Measurements from ENCODE around the gene EIF4A2. TPM values are rescaled to one million over a fixed set of nuclear protein-coding genes. Genes with fewer than 3 reads are reported as not detected.

Gene EIF4A2
- polyA plus RNA-seq, 1 of the 3 experiments (the other 2 are of a cell fraction): 270 TPM

DNA sequence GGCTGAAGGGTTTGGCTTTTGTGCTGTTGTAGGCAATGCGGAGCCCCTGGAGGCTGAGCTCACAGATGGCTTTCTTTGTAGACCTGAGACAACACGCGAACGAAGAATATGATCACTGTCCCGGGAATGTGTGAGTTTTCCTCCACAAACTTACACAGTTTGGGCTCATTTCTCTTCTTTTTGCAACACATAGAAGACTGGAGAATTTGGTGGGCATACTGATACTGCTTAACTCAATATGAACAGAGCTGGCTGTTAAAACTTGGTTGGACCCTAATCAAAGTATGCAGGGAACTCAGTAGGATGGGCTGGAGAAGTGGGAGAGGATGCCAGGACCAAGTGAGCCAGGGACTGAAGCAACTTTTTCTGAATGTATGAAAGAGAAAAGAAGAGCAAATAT is 35.1 kb downstream of the EIF4A2 start:
- ChIA-PET POLR2A (interaction anchor here (1.5 kb wide), 1 partner anchor 35 kb away, joined by 7 read pairs; the partner anchor contains the start of gene EIF4A2), CTCF (interaction anchor here (0.6 to 9.2 kb wide), 3 partner anchors 14 to 202 kb away, joined by 3 to 119 read pairs (median 3); partner anchors contain the start of gene AHSG)
- Histone ChIP-seq H3K9ac (no peak overlapping the region), H3K9me2 (no peaks in the 10 kb centered on the region), H4K20me1 (ENCODE audit: insufficient read depth) (no peaks in the 10 kb centered on the region), H3K9me3 (no peaks in the 10 kb centered on the region), H3K4me3 (ENCODE audit: low read depth in 2 of 2, low read length in 1 of 2) (no peak overlapping the region), H3K4me2 (no peak overlapping the region), H3K27me3 (ENCODE audit: insufficient read depth) (no peaks in the 10 kb centered on the region), H2AFZ (ENCODE audit: low read depth) (no peak overlapping the region), H3K79me2 (ENCODE audit: insufficient read depth) (no peaks in the 10 kb centered on the region), H3K36me3 (replicated peaks in 1 of 2; ENCODE audit: control insufficient read depth in 1 of 2, insufficient read depth in 2 of 2, low read length in 1 of 2) (no peaks in the 10 kb centered on the region), H3K27ac (ENCODE audit: low read depth in 2 of 2, low read length in 1 of 2) (no peak overlapping the region), H3K4me1 (ENCODE audit: control insufficient read depth in 1 of 2, insufficient read depth in 2 of 2, low read depth in 1 of 2, low read length in 1 of 2) (no peaks in the 10 kb centered on the region), H3F3A (replicated peaks; ENCODE audit: insufficient read depth) (peaks cover 10% of the 10 kb centered on the region)
- 94% methylated on average over 5 of the region's 5 CpGs for WGBS (ENCODE audit: low lambda C conversion rate)
- TF ChIP-seq, protein P1, sequence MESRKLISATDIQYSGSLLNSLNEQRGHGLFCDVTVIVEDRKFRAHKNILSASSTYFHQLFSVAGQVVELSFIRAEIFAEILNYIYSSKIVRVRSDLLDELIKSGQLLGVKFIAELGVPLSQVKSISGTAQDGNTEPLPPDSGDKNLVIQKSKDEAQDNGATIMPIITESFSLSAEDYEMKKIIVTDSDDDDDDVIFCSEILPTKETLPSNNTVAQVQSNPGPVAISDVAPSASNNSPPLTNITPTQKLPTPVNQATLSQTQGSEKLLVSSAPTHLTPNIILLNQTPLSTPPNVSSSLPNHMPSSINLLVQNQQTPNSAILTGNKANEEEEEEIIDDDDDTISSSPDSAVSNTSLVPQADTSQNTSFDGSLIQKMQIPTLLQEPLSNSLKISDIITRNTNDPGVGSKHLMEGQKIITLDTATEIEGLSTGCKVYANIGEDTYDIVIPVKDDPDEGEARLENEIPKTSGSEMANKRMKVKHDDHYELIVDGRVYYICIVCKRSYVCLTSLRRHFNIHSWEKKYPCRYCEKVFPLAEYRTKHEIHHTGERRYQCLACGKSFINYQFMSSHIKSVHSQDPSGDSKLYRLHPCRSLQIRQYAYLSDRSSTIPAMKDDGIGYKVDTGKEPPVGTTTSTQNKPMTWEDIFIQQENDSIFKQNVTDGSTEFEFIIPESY (IDR thresholded peaks at IDR 0.05; ENCODE audit: borderline replicate concordance, low read depth): no peak
- TF ChIP-seq RFX5 (IDR thresholded peaks at IDR 0.05; ENCODE audit: low read length) (no peak), EP300 (IDR thresholded peaks at IDR 0.05; ENCODE audit: borderline replicate concordance in 1 of 2, low read depth in 1 of 2, low read length in 1 of 2) (no peak), CHD2 (IDR thresholded peaks at IDR 0.05; ENCODE audit: low read length, partially characterized antibody) (no peak), GATA2 (CRISPR knock-in tag; IDR thresholded peaks at IDR 0.05) (no peak), YY1 (IDR thresholded peaks at IDR 0.05; ENCODE audit: low read depth) (no peak), MEF2A (IDR thresholded peaks at IDR 0.05; ENCODE audit: borderline replicate concordance, low read depth) (no peak), POLR2AphosphoS5 (IDR thresholded peaks at IDR 0.05; ENCODE audit: low read depth, low read length) (no peak), PBX3 (IDR thresholded peaks at IDR 0.05) (no peak), REST (IDR thresholded peaks at IDR 0.05; ENCODE audit: low read depth, low read length) (no peak), USF2 (IDR thresholded peaks at IDR 0.05; ENCODE audit: borderline replicate concordance, low read depth, low read length) (no peak)
- TF ChIP-seq, protein P2, sequence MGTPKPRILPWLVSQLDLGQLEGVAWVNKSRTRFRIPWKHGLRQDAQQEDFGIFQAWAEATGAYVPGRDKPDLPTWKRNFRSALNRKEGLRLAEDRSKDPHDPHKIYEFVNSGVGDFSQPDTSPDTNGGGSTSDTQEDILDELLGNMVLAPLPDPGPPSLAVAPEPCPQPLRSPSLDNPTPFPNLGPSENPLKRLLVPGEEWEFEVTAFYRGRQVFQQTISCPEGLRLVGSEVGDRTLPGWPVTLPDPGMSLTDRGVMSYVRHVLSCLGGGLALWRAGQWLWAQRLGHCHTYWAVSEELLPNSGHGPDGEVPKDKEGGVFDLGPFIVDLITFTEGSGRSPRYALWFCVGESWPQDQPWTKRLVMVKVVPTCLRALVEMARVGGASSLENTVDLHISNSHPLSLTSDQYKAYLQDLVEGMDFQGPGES (IDR thresholded peaks at IDR 0.05; ENCODE audit: low read depth, low read length): no peak
- no peak for DNase-seq
